Esophagus squamous epithelium (tissue), 5 donors: ENCODE measurements around the gene ZNF282. TPM values are rescaled to one million over a fixed set of nuclear protein-coding genes. Genes with fewer than 3 reads are reported as not detected.

Experiments
- DNase-seq: peaks from one replicate; lab custom pipeline; 2025; lab: John Stamatoyannopoulos, UW
- H3K27ac ChIP-seq, 4 donors: fragments of 200-600 bp; sonication (generic); one replicate each; pipeline ENCODE4 v1.5.1; 2016 to 2019; ENCODE audit warnings: mild to moderate bottlenecking in 1 of 4
- H3K27me3 ChIP-seq, 4 donors: fragments of 200-600 bp; sonication (generic); 1 replicate in 3 of 4; 2 replicates in 1 of 4; pipeline versions ENCODE4 v1.5.1 to v1.6.0; 2017 to 2021; ENCODE audit warnings: antibody characterized with exemption in 1 of 4
- H3K36me3 ChIP-seq, 3 donors: fragments of 200-600 bp; sonication (generic); one replicate each; pipeline ENCODE4 v1.5.1; 2016 to 2019
- H3K4me1 ChIP-seq, 3 donors: fragments of 200-600 bp; sonication (generic); one replicate each; pipeline ENCODE4 v1.5.1; 2017 to 2019
- H3K4me3 ChIP-seq, 4 donors: fragments of 200-600 bp; sonication (generic); 1 replicate in 3 of 4; 2 replicates in 1 of 4; pipeline ENCODE4 v1.5.1; 2016 to 2019; ENCODE audit warnings: mild to moderate bottlenecking in 2 of 4, moderate library complexity in 1 of 4
- H3K9me3 ChIP-seq, 3 donors: fragments of 200-600 bp; sonication (generic); one replicate each; pipeline ENCODE4 v1.5.1; 2016 to 2019
- CTCF ChIP-seq, 6 experiments: fragments of 450-650 bp in 4 of 6; fragments of 200-600 bp in 2 of 6; sonication (generic) in 2 of 6; IDR thresholded peaks; one replicate each; pipeline ENCODE4 v1.5.1; 2016 to 2019; ENCODE audit warnings: antibody characterized with exemption in 6 of 6, mild to moderate bottlenecking in 4 of 6, moderate library complexity in 4 of 6
- POLR2A ChIP-seq, 4 donors: fragments of 450-650 bp; IDR thresholded peaks; one replicate each; pipeline ENCODE4 v1.6.1; 2017; ENCODE audit warnings: antibody characterized with exemption in 4 of 4, mild to moderate bottlenecking in 4 of 4, moderate library complexity in 3 of 4
- WGBS, 2 donors: methylation state at CpG; one replicate each; pipeline ENCODE4 v1.1.5; 2018; 5-methylcytosine and 5-hydroxymethylcytosine counted together
- intact Hi-C: fragments of 100-400 bp; cut with DNase I; formaldehyde crosslinking; loops from one replicate; pipeline ENCODE4 v1.15.0; 2022
- total RNA-seq, 4 donors: library from RNA; depleted of rRNA; stranded (reverse); fragments of >200 nt; gene quantifications; one replicate each; pipeline ENCODE4 v1.1.0, GENCODE V29; 2016
- donor health status: DM: yes; HTN: yes; CAD: no.

ZNF282 gene
- total RNA-seq, 4 donors from 2014 or later, result 13.9 to 21.7 (median 16.9) TPM

GRCh38 chr7:149218469-149219420, 23.4 kb downstream of the ZNF282 start:
- peaks cover 11 to 100% (median 60%) of the 10 kb centered on the region in 3 donors for H3K36me3 ChIP-seq
- no peak overlapping the region for H3K4me3 ChIP-seq
- no peaks in the 10 kb centered on the region for H3K27me3 ChIP-seq
- no peak for DNase-seq
- H3K27ac ChIP-seq, result no peak overlapping the region
- WGBS, 2 donors, result 79 to 87% methylated on average over 8 to 10 of the region's 10 CpGs
- TF ChIP-seq CTCF (IDR thresholded peaks at IDR 0.05), result no peak
- H3K4me1 ChIP-seq, result no peaks in the 10 kb centered on the region
- H3K9me3 ChIP-seq, result no peaks in the 10 kb centered on the region
- intact Hi-C loops, result no loop called here

GRCh38 chr7:149220534-149220933, 25.2 kb downstream of the ZNF282 start:
- Histone ChIP-seq H3K27ac (no peak overlapping the region), H3K27me3 (no peaks in the 10 kb centered on the region), H3K4me3 (no peak overlapping the region), H3K9me3 (no peaks in the 10 kb centered on the region), H3K4me1 (no peaks in the 10 kb centered on the region), H3K36me3 (peaks cover 15 to 100% (median 57%) of the 10 kb centered on the region in 3 donors)
- intact Hi-C loops, result no loop called here
- TF ChIP-seq CTCF (IDR thresholded peaks at IDR 0.05), result no peak
- TF ChIP-seq POLR2A (IDR thresholded peaks at IDR 0.05), result no peak
- DNase-seq, result no peak
- 54 to 71% methylated on average over 6 of the region's 6 CpGs for WGBS, 2 donors

- H3K27ac ChIP-seq, result no peak overlapping the region
- H3K27me3 ChIP-seq, result no peaks in the 10 kb centered on the region
- peaks cover 7 to 83% (median 37%) of the 10 kb centered on the region in 3 donors for H3K36me3 ChIP-seq
- TF ChIP-seq CTCF (IDR thresholded peaks at IDR 0.05) (no peak), POLR2A (IDR thresholded peaks at IDR 0.05) (no peak)
- DNase-seq, result no peak
- no peaks in the 10 kb centered on the region for H3K4me1 ChIP-seq
- H3K4me3 ChIP-seq, result no peak overlapping the region
- intact Hi-C loops, result no loop called here
- WGBS, 2 donors, result 84 to 93% methylated on average over 4 to 7 of the region's 8 CpGs
- H3K9me3 ChIP-seq, result no peaks in the 10 kb centered on the region
These were observed 27.8 kb downstream of the ZNF282 start for GRCh38 chr7:149223176-149223575.

- no peak for TF ChIP-seq CTCF (IDR thresholded peaks at IDR 0.05)
- peaks cover 7 to 78% (median 33%) of the 10 kb centered on the region in 3 donors for H3K36me3 ChIP-seq
- no peak overlapping the region for H3K27ac ChIP-seq
- H3K4me1 ChIP-seq, result no peaks in the 10 kb centered on the region
- WGBS, 2 donors, result no CpG with 5 or more reads among the region's 39 CpGs
- intact Hi-C loops, result no loop called here
- no peak overlapping the region for H3K4me3 ChIP-seq
- DNase-seq, result no peak
- no peaks in the 10 kb centered on the region for H3K9me3 ChIP-seq
- no peaks in the 10 kb centered on the region for H3K27me3 ChIP-seq
These were observed 28.4 kb downstream of the ZNF282 start for GRCh38 chr7:149223761-149224160.

- DNase-seq, result no peak
- TF ChIP-seq POLR2A (IDR thresholded peaks at IDR 0.05), result no peak
- no peak for TF ChIP-seq CTCF (IDR thresholded peaks at IDR 0.05)
- WGBS, 2 donors, result 95% methylated on average over 10 of the region's 37 CpGs; no CpG with 5 or more reads in 1 of the 2 donors
- Histone ChIP-seq H3K36me3 (peaks cover 7 to 72% (median 27%) of the 10 kb centered on the region in 3 donors), H3K27ac (no peak overlapping the region), H3K9me3 (no peaks in the 10 kb centered on the region), H3K4me1 (no peaks in the 10 kb centered on the region), H3K4me3 (no peak overlapping the region), H3K27me3 (no peaks in the 10 kb centered on the region)
- intact Hi-C loops, result no loop called here
These were observed 29.0 kb downstream of the ZNF282 start for GRCh38 chr7:149224352-149224751.
